Urothelium cell line (cell line): ENCODE measurements around the gene CACNA1B.

ENCODE experiments used
- DNase-seq: peaks from one replicate; pipeline ENCODE4 v3.0.0; 2011; ENCODE audit warnings: low spot score, mixed read lengths
- FAIRE-seq: peaks from 2 replicates; lab custom pipeline; 2011; peaks lifted over from hg19 to GRCh38; lab: Jason Lieb, UNC

Gene CACNA1B

DNA sequence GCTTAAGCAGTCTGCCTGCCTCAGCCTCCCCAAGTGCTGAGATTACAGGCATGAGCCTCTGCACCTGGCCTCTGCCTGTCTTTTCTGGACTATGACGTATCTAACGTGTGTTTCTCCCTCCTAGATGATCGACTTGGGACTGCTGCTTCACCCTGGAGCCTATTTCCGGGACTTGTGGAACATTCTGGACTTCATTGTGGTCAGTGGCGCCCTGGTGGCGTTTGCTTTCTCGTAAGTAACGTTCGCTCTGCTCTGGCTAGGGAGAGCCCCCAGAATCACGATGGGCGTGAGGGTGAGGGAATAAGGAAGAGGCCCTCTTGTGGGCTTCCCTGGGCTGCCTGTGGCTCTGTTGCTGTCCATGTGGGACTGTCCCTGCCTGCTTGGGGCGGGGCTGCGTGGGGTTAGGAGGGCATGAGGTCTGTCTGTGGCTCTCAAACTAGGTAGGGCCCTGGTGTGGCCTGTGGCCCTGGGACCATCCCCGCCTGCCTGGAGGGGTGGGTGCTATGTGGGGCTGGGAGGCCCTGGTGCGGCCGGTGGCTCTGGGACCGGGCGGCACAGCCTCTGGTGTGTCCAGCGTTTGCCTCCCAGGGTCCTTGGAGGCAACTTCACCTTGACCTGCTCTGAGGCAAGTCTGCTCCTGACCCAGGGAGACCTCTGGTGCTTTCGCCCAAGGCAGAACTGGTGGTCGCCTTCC lies 171.7 kb downstream of the CACNA1B start:
- FAIRE-seq (no peak), DNase-seq (no peak)

DNA sequence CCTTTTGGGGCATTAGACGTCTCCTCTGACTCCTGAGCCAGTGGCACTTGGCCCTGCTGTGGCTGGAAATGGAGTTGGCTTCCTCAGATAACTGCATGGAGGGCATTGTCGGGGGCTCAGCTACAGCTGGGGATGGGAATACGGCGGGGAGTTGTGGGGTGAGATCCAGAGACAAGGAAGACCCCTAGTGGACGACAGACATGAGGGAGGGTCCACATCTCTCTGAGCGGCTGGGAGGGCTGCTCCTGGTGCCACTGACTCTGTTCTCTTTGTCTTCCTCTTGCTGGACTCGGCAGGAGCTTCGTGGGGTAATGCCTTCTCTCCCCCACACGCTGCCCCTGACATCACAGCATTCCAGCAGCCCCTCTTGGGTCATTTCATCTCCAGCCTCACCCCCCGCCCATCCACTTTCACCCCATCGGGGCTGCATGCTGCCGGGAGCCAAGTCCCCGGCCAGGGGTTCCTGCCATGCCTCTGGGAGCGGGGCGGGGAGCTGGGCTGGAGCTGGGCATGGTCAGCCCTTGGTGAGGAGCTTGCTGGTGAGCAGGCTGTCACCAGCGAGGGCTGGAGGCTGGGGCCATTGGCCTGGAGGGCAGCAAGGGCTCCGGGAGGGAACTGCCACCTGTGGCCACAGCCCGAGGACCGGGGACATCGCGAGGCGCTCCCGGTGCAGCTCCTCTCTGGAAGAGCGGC lies 172.3 kb downstream of the CACNA1B start:
- FAIRE-seq, result no peak

DNA sequence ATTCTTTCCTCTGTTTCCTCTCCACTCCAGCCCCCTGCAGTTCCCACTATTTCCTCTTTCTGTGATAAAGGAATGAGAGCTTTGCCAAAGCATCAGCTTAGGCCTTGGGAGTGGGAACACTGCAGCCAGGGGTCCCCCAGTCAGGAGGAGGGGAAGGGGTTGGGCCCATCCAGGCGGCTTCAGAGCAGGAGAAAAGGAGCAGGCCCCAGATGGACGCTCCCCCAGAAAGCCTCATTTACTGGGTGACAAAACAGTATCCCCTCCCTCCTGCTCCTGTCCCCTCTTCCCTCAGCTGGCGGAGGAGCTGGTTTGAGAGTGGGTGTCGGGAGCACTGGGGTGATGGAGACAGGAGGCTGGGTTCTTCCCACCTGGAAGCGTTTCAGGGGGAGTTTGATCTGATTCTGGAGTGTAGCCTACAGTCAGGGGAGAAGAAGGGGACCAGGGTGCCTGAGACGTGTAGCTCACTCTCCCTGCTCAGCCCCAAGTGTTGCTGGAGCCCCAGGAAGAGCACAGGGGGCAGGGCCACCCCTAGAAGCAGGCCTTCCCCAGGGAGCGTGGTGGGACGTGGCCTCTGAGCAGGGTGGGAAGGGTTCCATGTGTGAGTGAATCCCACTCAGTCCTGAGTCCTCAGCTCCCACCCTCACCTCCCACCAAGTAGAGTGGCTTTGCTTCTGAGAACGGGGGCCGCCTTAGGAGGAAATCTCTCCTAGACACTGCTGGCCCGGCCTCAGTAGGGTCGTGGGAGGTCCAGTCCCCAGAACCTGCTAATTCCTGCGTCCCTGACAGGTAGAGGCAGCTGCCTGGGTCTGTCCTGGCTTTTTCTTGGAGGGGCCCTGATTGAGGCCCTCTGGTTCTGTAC lies 173.1 kb downstream of the CACNA1B start:
- no peak for FAIRE-seq
- no peak for DNase-seq

More for the DNA sequence above, 172.3 kb downstream of the CACNA1B start:
- no peak for DNase-seq

DNA sequence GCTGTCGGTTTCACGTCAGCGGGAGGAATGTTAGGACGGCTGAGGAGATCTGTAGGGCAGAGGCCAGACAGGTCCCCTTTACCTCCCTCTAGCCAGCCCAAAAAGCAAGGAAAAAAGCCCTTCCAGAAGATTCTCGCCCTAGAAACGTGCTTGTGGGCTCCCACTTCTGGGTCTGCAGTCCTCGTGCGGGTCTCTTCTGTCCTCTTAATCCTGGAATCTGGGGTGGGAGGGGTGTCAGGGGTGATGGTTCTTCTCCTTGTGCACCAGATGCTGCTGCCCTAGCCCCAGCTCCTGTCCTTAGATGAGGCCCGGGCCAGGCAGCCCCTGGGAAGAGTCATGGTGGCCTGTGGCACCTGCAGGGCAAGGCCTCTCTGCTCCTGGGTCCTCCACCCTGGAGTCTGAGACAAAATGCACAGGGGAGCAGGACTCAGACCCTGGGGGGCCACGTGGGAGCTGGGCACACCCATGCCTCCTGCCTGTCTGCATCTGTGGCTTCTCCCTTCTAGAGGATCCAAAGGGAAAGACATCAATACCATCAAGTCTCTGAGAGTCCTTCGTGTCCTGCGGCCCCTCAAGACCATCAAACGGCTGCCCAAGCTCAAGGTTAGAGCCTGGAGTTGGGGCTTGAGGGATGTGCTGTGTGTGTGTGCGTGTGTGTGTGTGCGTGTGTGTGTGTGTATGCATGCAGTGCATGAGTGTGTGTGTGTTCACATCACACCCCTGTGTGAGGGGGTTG lies 174.2 kb downstream of the CACNA1B start:
- no peak for FAIRE-seq
- no peak for DNase-seq

DNA sequence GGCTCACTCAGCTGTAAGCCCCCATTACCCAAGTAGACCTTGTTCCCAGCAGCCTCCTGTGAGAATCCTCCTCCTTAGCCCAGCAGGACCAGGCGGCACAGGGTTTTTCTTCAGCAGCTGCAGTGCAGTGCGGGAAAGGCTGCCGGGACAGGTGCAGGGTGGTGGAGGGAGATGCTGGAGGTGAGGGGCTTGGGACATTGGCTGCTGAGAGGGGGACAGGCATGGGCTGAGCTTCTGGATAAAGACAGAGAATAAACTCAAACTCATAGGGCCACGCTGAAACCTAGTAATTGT lies 174.7 kb downstream of the CACNA1B start:
- DNase-seq, result no peak
- FAIRE-seq, result no peak

DNA sequence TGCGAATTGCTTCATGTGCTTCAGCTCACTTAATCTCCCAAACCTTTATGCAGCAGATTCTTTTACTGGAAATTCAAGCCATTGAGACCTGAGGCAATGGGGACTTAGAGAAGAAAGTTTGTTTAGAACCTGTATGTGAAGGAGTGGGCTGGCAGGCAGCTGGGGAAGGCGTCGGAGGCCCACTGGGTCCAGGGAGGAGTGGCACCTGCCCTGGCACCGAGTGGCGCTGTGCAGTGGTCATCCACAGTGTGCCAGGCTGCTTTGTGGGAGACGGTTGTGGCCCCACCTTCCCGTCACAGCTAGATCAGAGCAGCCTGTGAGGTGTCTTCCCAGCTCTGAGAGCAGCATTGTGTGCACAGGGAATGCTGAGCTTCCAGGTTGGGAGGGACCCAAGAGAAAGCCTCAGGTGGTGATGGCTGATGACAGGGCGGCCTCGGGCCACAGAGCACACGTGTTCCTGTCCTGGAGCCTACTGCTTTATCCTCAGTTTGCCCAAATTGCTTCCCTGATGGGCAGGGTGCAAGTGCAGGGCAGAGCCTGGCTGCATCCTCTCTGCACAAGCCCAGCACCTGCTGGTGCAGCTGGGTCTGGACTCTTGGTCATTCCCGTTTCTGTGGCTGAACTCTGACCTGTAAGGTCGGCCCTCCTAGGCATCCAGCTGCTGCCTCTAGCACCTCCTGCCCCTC lies 175.2 kb downstream of the CACNA1B start:
- no peak for FAIRE-seq
- no peak for DNase-seq

DNA sequence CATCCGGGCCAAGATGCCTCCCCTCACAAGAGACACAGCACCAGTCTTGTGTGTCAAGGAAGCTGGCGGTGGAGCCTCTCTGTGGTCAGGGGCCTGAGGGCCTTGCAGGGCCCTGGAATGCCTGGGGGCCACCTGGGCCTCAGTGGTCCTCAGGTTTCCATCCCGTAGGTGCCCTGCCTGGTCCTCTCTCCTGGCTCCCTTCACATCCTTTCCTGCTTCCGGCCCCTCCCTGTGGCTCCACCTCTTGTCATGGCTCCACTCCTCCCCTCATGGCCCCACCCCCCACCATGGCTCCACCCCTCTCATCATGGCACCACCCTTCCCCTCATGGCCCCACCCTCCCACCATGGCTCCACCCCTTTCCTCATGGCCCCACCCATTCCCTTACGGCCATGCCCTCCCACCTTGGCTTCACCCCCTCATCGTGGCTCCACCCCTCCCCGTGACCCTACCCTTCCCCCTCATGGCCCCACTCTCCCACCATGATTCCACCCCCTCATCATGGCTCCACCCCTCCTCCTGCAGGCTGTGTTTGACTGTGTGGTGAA lies 175.8 kb downstream of the CACNA1B start:
- no peak for FAIRE-seq
- DNase-seq, result no peak

DNA sequence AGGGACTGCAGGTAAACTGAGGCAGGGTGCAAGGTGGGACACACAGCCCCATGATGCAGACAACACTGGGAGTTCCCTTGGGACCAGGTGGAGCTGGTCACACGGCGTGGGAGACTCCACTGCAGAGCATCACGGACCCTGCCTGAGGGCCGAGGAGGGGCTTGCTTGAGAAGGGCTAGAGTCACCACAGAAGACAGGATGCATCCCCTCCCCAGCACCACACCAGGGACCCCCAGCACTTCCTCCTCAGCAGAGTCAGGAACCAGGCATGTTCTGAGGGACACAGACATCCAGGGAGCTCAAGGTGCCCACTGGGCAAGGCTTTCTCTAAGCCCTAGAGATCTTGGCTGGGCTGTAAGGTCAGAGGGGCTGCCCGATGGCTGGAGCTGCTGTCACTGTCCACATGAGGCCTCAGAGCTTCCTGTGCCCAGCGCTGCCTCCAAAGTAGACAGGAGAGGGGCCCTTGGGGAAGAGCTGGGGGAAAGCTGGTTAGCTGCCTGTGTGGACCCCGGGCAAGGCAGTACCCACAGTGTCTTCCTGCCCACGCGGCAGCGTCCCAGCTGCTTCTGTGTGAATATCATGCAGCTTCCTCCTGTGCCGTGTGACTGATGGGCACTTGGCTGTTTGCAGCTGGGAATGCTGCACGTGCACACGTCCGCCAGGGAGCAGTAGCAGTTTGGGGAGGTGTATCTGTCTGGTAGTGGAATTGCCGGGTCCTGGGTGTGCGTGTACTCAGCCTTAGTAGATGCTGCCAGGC lies 176.6 kb downstream of the CACNA1B start:
- FAIRE-seq (no peak), DNase-seq (no peak)

DNA sequence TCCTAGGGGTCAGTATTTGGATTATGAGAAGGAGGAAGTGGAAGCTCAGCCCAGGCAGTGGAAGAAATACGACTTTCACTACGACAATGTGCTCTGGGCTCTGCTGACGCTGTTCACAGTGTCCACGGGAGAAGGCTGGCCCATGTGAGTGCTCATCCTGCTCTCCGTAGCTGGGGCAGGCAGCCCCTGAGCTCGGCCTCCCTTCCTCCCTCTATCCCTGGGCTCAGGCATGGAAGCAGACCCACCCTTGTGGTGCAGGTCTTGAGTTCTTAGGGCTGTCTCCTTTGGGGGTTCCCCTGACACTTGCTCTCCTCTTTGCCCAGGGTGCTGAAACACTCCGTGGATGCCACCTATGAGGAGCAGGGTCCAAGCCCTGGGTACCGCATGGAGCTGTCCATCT lies 180.1 kb downstream of the CACNA1B start:
- FAIRE-seq, result no peak
- DNase-seq, result no peak

DNA sequence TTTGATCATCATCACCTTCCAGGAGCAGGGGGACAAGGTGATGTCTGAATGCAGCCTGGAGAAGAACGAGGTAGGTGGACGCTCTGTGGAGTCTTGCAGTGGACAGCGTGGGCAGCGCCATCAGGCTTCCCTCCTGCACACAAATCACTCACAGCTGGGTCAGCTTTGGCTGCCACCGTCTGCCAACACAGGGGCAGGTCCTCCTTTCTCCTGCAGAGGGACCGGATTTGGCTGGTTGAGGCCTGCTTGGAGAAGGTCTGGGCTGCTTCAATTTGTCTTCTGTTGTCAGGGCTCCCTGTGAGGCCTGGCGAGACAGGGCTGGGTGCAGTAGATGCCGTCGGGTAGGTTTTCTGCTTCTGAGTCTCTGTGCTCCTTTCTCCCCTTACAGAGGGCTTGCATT lies 180.6 kb downstream of the CACNA1B start:
- FAIRE-seq (no peak), DNase-seq (no peak)

DNA sequence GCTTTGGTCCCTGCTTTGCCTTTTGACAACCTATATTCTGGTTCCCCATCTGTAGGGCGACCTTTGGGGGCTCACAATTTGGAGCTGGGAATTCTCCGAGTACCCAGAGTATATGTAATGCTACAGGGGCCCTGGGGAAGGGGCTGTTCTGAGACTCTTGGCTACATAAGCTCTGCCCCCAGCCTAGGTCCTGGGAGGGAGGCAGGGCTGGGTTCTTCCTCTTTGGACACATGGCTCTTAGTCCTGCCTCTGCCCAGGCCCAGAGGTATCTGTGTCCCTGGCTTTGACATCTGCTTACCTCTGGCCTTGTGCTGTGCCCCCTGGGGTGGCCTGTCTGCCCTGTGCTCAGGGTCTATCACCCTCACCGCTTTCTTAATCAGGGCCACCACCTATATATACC lies 181.6 kb downstream of the CACNA1B start:
- FAIRE-seq, result no peak

DNA sequence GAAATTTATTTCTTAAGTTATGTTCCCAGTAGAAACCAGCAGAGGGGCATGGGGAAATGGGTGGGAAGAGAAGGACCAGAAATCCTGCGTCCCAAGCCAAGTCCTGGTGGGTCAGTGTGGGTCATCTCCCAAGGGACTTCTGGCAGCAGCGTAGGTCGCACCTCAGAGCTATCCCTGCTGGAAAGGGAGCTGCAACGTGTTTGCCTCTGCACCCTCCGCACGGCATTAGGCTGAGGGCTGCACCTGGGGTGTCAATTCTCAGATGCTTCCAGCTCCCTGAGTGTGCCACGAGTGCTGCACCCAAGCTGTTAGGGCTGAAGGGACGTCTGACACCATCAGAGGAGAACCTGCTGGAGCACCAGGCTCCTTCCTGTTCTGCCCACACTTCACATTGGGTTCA lies 182.8 kb downstream of the CACNA1B start:
- DNase-seq (no peak), FAIRE-seq (no peak)

More for the DNA sequence above, 181.6 kb downstream of the CACNA1B start:
- no peak for DNase-seq

DNA sequence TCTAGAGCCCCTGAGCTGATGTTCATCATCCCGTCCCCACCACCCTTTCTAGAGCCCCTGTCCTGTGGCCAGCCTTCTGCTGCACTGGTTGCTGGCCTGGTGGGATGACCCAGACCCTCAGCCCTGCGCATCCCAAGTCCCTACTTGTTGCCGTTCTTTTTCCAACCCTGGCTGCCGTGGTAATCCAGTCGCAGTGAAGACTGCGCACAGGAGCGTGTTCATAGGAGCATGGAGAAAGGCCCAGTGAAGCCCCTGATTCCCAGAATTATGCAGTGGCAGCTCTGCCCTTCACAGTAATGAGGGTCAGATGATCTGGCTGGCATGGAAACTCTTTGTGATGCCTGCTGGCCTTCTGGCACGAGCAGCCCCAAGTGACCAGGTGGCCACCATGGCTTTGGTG lies 183.3 kb downstream of the CACNA1B start:
- FAIRE-seq (no peak), DNase-seq (no peak)

DNA sequence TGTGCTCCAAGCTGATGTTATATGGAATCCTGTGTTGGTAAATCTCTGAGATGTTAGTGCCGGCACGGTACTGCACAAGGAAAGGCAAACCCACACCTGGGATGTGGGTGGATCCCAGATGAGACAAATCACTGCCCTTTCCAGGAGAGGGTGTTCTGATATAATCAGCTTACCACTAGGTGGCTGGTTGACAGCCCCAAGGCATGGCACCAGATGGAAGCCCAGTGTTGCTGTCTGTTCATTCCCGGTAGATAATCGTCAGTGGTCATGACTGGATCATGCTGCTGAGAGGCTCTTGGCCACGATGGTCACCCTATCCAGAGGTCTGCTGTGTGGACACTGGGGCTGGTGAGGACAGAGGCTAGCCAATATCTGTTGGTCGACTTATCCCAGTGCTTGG lies 184.0 kb downstream of the CACNA1B start:
- DNase-seq (no peak), FAIRE-seq (no peak)

DNA sequence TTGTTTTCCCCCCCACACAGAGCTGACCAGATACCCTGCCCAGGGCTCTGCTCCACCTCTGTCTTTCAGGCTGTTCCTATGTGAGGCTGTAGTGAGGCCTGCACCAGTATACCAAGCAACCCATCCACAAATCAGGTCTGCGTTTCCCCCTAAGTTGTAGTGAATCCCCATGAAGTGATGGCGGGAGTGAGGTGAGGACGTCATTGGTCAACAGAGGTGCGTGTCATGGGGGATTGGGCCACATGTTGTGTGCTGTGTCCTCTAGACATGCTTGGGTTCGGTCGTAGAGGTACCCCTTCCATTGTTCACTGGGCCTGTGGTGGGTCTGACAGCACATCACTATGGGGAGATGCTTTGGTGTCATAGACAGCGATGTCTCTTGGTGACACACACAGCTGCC lies 184.6 kb downstream of the CACNA1B start:
- DNase-seq, result no peak
- FAIRE-seq, result no peak

DNA sequence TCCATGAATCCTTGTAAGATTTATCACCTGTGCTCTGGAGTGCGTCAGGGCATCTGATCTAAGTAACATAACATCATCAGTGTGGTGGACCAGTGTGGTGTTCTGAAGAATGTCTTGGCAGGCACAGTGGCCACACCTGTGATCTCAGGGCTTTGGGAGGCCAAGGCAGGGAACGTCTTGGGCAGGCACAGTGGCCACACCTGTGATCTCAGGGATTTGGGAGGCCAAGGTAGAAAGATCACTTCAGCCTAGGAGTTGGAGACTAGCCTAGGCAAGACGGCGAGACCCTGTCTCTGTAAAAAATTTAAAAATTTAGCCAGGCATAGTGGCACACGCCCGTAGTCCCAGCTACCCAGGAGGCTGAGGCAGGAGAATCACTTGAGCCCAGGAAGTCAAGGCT lies 185.5 kb downstream of the CACNA1B start:
- FAIRE-seq (no peak), DNase-seq (no peak)

DNA sequence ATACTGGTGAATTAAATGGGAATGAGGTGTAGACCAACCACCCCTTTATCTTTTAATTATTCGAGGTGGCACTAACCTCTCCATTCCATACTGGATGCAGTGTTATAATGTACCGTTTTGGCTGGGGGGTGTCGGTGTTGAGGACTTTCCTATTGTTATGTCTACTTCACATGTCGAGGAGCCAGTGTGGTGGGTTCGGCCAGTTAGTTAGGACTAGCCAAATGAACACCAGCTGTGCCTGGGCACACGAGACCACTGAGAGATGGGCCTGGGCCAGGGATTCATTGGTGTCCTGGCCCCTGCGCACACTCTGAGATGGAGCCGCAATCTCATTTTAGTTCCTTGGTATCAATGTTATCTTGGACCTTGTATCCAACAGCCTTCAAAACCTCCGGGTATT lies 186.2 kb downstream of the CACNA1B start:
- DNase-seq (no peak), FAIRE-seq (no peak)

DNA sequence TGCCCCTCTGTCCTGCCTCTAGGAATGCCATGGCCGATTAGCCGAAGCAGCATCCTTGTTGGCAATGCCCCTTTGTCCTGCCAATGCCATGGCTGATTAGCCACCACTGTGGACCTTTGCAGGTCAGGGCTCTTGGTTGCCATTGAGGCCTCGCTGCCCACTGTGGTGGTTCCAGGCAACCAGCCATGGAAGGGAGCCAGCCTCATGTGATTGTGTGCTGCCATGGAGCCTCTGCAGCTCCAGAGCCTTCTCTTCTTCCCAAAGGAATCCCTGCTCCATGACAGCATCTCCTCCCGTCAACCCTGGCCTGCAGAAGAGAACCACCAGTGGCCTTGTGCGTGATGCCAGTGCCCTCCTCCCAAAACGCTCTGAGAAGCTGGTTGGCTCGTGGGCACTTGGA lies 187.0 kb downstream of the CACNA1B start:
- no peak for FAIRE-seq
- no peak for DNase-seq

DNA sequence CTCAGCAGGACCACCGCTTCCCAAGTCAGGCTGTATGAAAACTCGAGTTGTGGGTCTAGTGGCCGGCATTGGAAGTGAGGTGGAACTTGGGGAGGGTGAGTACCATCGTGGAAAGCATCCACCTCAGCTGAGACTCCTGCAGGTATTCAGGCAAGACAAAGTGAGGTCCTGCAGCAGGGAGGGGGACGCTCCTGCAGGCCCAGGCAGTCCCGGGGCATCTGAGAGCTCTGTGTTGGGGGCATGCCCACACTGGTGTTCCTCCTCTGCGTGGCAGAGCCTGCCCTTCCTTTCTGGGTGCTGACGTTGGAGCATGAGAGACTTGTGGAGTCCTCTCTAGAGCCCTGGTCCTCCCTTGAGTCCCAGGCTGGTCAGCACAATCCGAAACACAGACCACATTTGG lies 187.7 kb downstream of the CACNA1B start:
- FAIRE-seq, result no peak
- no peak for DNase-seq

DNA sequence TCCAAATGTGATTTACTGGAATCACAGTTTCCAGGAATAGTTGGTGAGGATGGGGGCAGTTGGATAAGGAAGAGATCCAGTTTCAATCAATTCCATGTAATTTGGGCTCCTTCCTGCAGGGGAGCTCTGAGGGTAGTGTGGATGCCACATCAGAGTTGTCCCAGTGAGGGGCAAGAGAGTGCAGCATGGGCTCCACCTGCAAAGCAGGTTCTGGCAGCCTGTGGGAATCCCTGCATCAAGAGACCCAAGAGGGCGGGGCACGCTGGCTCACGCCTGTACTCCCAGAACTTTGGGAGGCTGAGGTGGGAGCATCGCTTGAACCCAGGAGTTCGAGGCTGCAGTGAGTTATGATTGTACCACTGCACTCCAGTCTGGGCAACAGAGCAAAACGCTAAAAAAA lies 188.5 kb downstream of the CACNA1B start:
- FAIRE-seq (no peak), DNase-seq (no peak)
